ENCODE data around the gene CDC45. TPM values are rescaled to one million over a fixed set of nuclear protein-coding genes. Genes with fewer than 3 reads are reported as not detected.
A peak's percentile ranks its signal among the peaks of the same experiment; 100 is the strongest.

Gene CDC45
- total and polyA plus RNA-seq, 4 experiments from 2014 or later = 0.53 to 0.64 (median 0.57) TPM; not detected in 1

DNA sequence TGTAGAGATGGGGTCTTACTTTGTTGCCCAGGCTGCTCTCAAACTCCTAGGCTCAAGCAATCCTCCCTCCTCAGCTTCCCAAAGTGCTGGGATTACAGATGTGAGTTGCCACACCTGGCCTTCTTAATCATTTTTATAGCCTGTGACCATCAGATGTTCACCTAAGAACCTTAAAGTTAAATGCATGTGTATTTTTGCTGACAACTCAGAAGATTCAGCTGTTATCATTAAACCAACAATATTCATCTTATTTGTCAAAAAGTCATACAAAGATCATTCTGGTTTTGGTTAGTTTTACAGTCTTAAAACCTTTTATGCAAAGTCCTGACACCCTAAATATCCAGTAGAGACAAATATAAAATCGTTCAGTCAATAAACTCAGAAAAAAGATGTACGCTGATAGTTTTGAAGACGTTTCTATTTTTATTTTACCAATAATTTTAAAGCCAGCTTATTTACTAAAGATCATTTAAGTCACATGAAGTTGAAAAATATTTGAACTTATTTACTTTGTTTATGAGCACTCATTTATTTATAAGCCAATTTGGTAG lies 22.3 kb downstream of the CDC45 start:
- Histone ChIP-seq H3K36me3 (ENCODE audit: insufficient read depth, low read length) (no peaks in the 10 kb centered on the region), H3K4me3 (ENCODE audit: low read length in 2 of 2) (no peak overlapping the region), H3K4me1 (ENCODE audit: insufficient read depth, low read length) (peaks cover 6% of the 10 kb centered on the region), H3K27me3 (ENCODE audit: insufficient read depth, low read length) (no peaks in the 10 kb centered on the region), H3K27ac (ENCODE audit: low read depth, low read length) (no peak overlapping the region), H3K9me3 (ENCODE audit: control insufficient read depth in 1 of 2, low read length in 2 of 2) (no peaks in the 10 kb centered on the region)
- DNase-seq = no peak
- no peak overlapping the region for H3K27ac Mint-ChIP-seq
- H3K4me1 Mint-ChIP-seq = peaks cover 6 to 9% (median 8%) of the 10 kb centered on the region in 4 donors
- no peaks in the 10 kb centered on the region for H3K36me3 Mint-ChIP-seq
- CTCF ChIA-PET (ENCODE audit: partially characterized antibody) = no interaction called here
- intact Hi-C loops (cut with micrococcal nuclease) = no loop called here
- POLR2A ChIA-PET (ENCODE audit: partially characterized antibody) = no interaction called here
- no peaks in the 10 kb centered on the region for H3K9me3 Mint-ChIP-seq
- no peaks in the 10 kb centered on the region for H3K27me3 Mint-ChIP-seq
- no peak overlapping the region for H3K4me3 Mint-ChIP-seq

DNA sequence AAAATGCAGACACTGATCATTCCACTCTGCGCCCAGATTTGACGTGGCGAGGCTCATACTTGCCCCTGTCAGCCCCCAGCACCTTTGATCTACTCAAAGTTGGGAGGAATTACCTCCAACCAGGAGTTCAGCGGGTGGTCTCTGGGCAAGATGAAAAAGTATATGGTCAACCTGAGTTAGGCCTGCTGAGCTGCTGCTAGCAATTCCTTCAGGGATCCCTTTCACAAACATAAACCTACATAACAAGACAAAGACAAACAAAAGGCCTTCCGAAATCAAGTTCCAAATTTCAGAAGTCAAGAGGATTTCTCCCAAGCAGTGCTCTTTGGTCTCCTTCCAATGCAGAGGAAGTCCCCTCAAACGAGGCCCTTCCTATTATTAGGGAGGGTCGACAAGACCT lies 23.6 kb downstream of the CDC45 start:
- H3K27me3 Mint-ChIP-seq = no peaks in the 10 kb centered on the region
- no peaks in the 10 kb centered on the region for H3K36me3 Mint-ChIP-seq
- no peak overlapping the region for H3K27ac Mint-ChIP-seq
- Histone ChIP-seq H3K27me3 (ENCODE audit: insufficient read depth, low read length) (no peaks in the 10 kb centered on the region), H3K36me3 (ENCODE audit: insufficient read depth, low read length) (no peaks in the 10 kb centered on the region), H3K4me1 (ENCODE audit: insufficient read depth, low read length) (peaks cover 6% of the 10 kb centered on the region), H3K4me3 (ENCODE audit: low read length in 2 of 2) (no peak overlapping the region), H3K27ac (ENCODE audit: low read depth, low read length) (no peak overlapping the region), H3K9me3 (ENCODE audit: control insufficient read depth in 1 of 2, low read length in 2 of 2) (no peaks in the 10 kb centered on the region)
- intact Hi-C loops (cut with micrococcal nuclease) = no loop called here
- no peak for DNase-seq
- no peaks in the 10 kb centered on the region for H3K9me3 Mint-ChIP-seq
- ChIA-PET CTCF (ENCODE audit: partially characterized antibody) (no interaction called here), POLR2A (ENCODE audit: partially characterized antibody) (no interaction called here)
- peaks cover 6 to 9% (median 8%) of the 10 kb centered on the region in 4 donors for H3K4me1 Mint-ChIP-seq
- H3K4me3 Mint-ChIP-seq = no peak overlapping the region

DNA sequence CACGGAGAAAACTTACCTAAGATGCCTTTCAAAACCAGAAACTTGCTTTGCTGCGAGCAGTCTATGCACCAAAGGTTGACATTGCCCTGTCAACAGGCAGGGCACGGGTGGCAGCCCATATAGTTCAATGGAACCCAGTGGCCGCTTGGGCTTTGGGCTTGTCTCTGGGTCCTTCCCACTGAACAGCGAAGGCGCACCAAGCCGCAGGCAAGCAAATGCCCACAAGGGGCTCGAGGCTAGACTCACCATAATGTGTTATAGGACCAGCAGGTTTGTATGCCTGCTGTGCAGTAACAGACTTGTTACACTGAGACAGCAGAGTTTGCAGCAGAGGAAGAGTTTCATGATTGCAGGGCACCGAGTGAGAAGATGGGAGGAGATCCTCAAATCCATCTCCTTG lies 24.1 kb downstream of the CDC45 start:
- intact Hi-C loops (cut with micrococcal nuclease) = no loop called here
- no peak overlapping the region for H3K4me3 Mint-ChIP-seq

DNA sequence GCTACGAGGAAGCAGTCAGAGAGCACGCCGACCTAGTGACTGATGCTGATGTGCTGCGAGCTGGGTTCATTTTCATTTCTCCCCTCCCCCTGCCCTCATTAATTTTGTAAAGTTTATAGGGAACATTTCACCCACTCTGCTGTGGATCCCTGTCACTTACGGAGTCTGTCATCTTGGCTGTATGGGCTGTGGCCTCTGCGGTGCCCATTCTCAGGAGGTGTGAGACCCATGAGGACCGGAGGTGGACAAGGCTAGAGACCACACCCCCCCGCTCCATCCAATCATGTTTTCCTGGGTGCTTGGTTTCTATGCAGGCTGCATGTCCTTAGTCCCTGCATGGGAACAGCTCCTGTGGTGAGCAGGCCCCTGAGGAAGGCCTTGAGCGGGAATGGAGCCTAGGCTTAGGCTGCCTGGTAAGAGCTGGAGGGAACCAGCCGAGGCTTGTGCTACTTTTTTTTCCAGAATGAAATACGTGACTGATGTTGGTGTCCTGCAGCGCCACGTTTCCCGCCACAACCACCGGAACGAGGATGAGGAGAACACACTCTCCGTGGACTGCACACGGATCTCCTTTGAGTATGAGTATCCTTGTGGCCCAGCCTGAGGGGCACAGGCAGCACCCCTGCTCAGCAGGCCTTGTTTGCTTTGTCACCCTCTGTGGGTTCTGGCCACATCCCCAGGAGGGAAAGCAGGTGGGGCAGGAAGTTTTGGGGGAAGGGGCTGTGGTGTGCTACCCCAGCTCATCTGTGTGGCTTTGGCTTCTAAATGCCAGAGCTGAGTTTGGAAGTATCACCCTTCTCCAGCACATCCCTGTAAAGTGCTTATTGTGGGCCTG lies 25.4 kb downstream of the CDC45 start:
- Mint-ChIP-seq H3K9me3 (no peaks in the 10 kb centered on the region), H3K27me3 (no peaks in the 10 kb centered on the region), H3K36me3 (no peaks in the 10 kb centered on the region), H3K4me3 (peak overlapping the region in 2 of 8 donors; percentile 51 to 54), H3K27ac (peak overlapping the region in 3 of 7 donors; percentile 30 to 85 (median 52)), H3K4me1 (peaks cover 6 to 9% (median 8%) of the 10 kb centered on the region in 4 donors)
- Histone ChIP-seq H3K4me1 (ENCODE audit: insufficient read depth, low read length) (peaks cover 6% of the 10 kb centered on the region), H3K36me3 (ENCODE audit: insufficient read depth, low read length) (no peaks in the 10 kb centered on the region), H3K9me3 (ENCODE audit: control insufficient read depth in 1 of 2, low read length in 2 of 2) (no peaks in the 10 kb centered on the region), H3K27me3 (ENCODE audit: insufficient read depth, low read length) (no peaks in the 10 kb centered on the region), H3K27ac (ENCODE audit: low read depth, low read length) (no peak overlapping the region), H3K4me3 (ENCODE audit: low read length in 2 of 2) (no peak overlapping the region)
- DNase-seq = no peak
- CTCF ChIA-PET (ENCODE audit: partially characterized antibody) = interaction anchor here (1.1 kb wide), 1 partner anchor 135 kb away, joined by 6 read pairs; no protein-coding TSS in a partner anchor
- intact Hi-C loops (cut with micrococcal nuclease) = no loop called here
- POLR2A ChIA-PET (ENCODE audit: partially characterized antibody) = no interaction called here

More for the DNA sequence above, 24.1 kb downstream of the CDC45 start:
- POLR2A ChIA-PET (ENCODE audit: partially characterized antibody) = no interaction called here
- Mint-ChIP-seq H3K27me3 (no peaks in the 10 kb centered on the region), H3K27ac (peak overlapping the region in 1 of 7 donors; percentile 84), H3K9me3 (no peaks in the 10 kb centered on the region), H3K36me3 (no peaks in the 10 kb centered on the region), H3K4me1 (peaks cover 6 to 9% (median 8%) of the 10 kb centered on the region in 4 donors)
- Histone ChIP-seq H3K4me1 (ENCODE audit: insufficient read depth, low read length) (peaks cover 6% of the 10 kb centered on the region), H3K4me3 (ENCODE audit: low read length in 2 of 2) (no peak overlapping the region), H3K27me3 (ENCODE audit: insufficient read depth, low read length) (no peaks in the 10 kb centered on the region), H3K36me3 (ENCODE audit: insufficient read depth, low read length) (no peaks in the 10 kb centered on the region), H3K27ac (ENCODE audit: low read depth, low read length) (no peak overlapping the region), H3K9me3 (ENCODE audit: control insufficient read depth in 1 of 2, low read length in 2 of 2) (no peaks in the 10 kb centered on the region)
- DNase-seq = no peak
- CTCF ChIA-PET (ENCODE audit: partially characterized antibody) = no interaction called here

DNA sequence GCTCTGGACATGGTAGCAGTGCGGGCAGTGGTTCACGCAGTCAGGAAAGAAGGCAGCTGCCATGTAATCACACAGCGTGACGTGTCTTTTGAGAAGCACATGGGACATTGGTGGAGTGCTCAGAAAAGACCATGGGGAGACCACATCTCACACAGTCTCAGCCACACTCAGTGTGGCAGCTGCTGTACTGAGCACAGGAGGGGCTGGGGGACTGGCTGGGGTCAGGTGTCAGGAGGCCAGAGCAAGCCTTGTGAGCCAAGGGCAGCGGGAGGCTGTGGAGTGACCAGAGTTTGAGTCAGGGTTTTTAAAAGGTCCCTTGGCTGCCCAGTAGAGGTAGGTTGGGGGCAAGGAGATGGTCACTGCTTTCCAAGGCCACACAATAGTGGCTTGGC lies 26.0 kb downstream of the CDC45 start:
- Mint-ChIP-seq H3K36me3 (no peaks in the 10 kb centered on the region), H3K27me3 (no peaks in the 10 kb centered on the region), H3K4me1 (peaks cover 6 to 9% (median 8%) of the 10 kb centered on the region in 4 donors), H3K4me3 (peak overlapping the region in 1 of 8 donors; percentile 51), H3K27ac (peak overlapping the region in 3 of 7 donors; percentile 30 to 85 (median 83)), H3K9me3 (no peaks in the 10 kb centered on the region)
- no peak for DNase-seq
- H3K36me3 ChIP-seq (ENCODE audit: insufficient read depth, low read length) = no peaks in the 10 kb centered on the region
- no peak overlapping the region for H3K4me3 ChIP-seq (ENCODE audit: low read length in 2 of 2)
- POLR2A ChIA-PET (ENCODE audit: partially characterized antibody) = no interaction called here
- no peaks in the 10 kb centered on the region for H3K27me3 ChIP-seq (ENCODE audit: insufficient read depth, low read length)
- CTCF ChIA-PET (ENCODE audit: partially characterized antibody) = interaction anchor here (1.1 kb wide), 1 partner anchor 134 kb away, joined by 6 read pairs; no protein-coding TSS in a partner anchor
- intact Hi-C loops (cut with micrococcal nuclease) = no loop called here
- no peaks in the 10 kb centered on the region for H3K9me3 ChIP-seq (ENCODE audit: control insufficient read depth in 1 of 2, low read length in 2 of 2)
- peaks cover 6% of the 10 kb centered on the region for H3K4me1 ChIP-seq (ENCODE audit: insufficient read depth, low read length)
- H3K27ac ChIP-seq (ENCODE audit: low read depth, low read length) = no peak overlapping the region

DNA sequence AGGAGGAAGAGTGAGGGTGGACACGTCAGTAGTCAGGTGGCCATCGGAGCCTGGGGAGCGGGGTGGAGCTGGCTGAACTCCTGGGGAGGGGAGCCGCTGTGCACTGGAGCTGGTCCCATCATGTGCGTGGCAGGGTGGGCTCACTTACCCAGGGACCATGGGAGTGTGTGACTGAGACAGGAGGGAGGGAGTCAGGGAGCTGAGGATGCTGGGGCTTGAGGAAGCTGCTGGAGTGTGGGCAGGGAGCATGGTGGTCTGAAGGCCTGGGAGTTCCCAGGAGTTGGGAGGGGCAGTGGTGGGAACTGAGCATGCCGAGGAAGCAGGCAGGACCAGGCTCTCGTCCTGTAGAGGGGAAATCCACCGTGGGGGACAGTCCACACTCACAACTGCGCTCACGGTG lies 26.5 kb downstream of the CDC45 start:
- peaks cover 6 to 9% (median 8%) of the 10 kb centered on the region in 4 donors for H3K4me1 Mint-ChIP-seq
- intact Hi-C loops (cut with micrococcal nuclease) = no loop called here
- no peak overlapping the region for H3K4me3 Mint-ChIP-seq
- no peaks in the 10 kb centered on the region for H3K36me3 ChIP-seq (ENCODE audit: insufficient read depth, low read length)
- H3K27me3 ChIP-seq (ENCODE audit: insufficient read depth, low read length) = no peaks in the 10 kb centered on the region
- no peaks in the 10 kb centered on the region for H3K9me3 ChIP-seq (ENCODE audit: control insufficient read depth in 1 of 2, low read length in 2 of 2)
- peaks cover 6% of the 10 kb centered on the region for H3K4me1 ChIP-seq (ENCODE audit: insufficient read depth, low read length)
- no peaks in the 10 kb centered on the region for H3K27me3 Mint-ChIP-seq
- no peak overlapping the region for H3K4me3 ChIP-seq (ENCODE audit: low read length in 2 of 2)
- CTCF ChIA-PET (ENCODE audit: partially characterized antibody) = interaction anchor here (1.1 kb wide), 1 partner anchor 134 kb away, joined by 6 read pairs; no protein-coding TSS in a partner anchor
- H3K27ac Mint-ChIP-seq = peak overlapping the region in 3 of 7 donors; percentile 30 to 83 (median 30)
- H3K27ac ChIP-seq (ENCODE audit: low read depth, low read length) = no peak overlapping the region
- H3K36me3 Mint-ChIP-seq = no peaks in the 10 kb centered on the region
- DNase-seq = no peak
- no peaks in the 10 kb centered on the region for H3K9me3 Mint-ChIP-seq
- POLR2A ChIA-PET (ENCODE audit: partially characterized antibody) = no interaction called here

DNA sequence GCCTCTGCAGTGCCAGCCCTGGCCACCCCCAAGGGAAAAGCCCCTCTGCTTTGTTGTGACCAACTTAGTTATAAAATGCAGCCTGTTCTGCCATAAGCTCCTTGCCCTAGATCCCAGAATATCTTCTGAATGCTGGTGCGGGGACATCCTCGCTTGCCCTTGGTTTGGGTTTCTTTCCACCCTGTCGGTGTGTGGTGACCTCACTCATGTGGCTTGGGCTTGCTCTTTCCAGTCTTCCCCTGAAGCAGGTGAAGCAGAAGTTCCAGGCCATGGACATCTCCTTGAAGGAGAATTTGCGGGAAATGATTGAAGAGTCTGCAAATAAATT lies 27.8 kb downstream of the CDC45 start:
- no peak for DNase-seq
- Histone ChIP-seq H3K4me3 (ENCODE audit: low read length in 2 of 2) (no peak overlapping the region), H3K27me3 (ENCODE audit: insufficient read depth, low read length) (no peaks in the 10 kb centered on the region), H3K4me1 (ENCODE audit: insufficient read depth, low read length) (peaks cover 6% of the 10 kb centered on the region), H3K9me3 (ENCODE audit: control insufficient read depth in 1 of 2, low read length in 2 of 2) (no peaks in the 10 kb centered on the region), H3K36me3 (ENCODE audit: insufficient read depth, low read length) (no peaks in the 10 kb centered on the region), H3K27ac (ENCODE audit: low read depth, low read length) (no peak overlapping the region)
- H3K36me3 Mint-ChIP-seq = no peaks in the 10 kb centered on the region
- ChIA-PET POLR2A (ENCODE audit: partially characterized antibody) (no interaction called here), CTCF (ENCODE audit: partially characterized antibody) (interaction anchor here (1.4 kb wide), 1 partner anchor 44 kb away, joined by 3 read pairs; no protein-coding TSS in a partner anchor)
- H3K27me3 Mint-ChIP-seq = no peaks in the 10 kb centered on the region
- H3K27ac Mint-ChIP-seq = no peak overlapping the region
- no peak overlapping the region for H3K4me3 Mint-ChIP-seq
- intact Hi-C loops (cut with micrococcal nuclease) = no loop called here
- H3K9me3 Mint-ChIP-seq = no peaks in the 10 kb centered on the region
- H3K4me1 Mint-ChIP-seq = peaks cover 6 to 9% (median 8%) of the 10 kb centered on the region in 4 donors
